OCI-LY1 (cell line): ENCODE measurements around the gene DYNLT4.
A peak's percentile ranks its signal among the peaks of the same experiment; 100 is the strongest.
"Not testable (repeated sequence)": the region's sequence is repeated elsewhere in the genome, so short reads cannot be mapped to it uniquely, and the experiment has no call there.

Source experiments
- H2AFZ ChIP-seq: fragments of 200-600 bp; sonication (generic), shearing (Covaris generic); 2 replicates; pipeline ENCODE4 v1.6.0; 2014; ENCODE audit warnings: antibody characterized with exemption, mild to moderate bottlenecking, low read length
- H3F3A ChIP-seq: fragments of 200-600 bp; sonication (generic), shearing (Covaris generic); 2 replicates; pipeline ENCODE4 v1.6.0; 2014; ENCODE audit warnings: mild to moderate bottlenecking, antibody characterized with exemption, low read length, moderate library complexity; ENCODE audit not compliant: insufficient read depth
- H3K27ac ChIP-seq: fragments of 200-600 bp; sonication (generic); 2 replicates; pipeline ENCODE4 v1.5.1; 2014; ENCODE audit warnings: low read length, mixed run types, mild to moderate bottlenecking, low read depth; ENCODE audit not compliant: poor library complexity, severe bottlenecking
- H3K27me3 ChIP-seq: fragments of 200-600 bp; sonication (generic); 2 replicates; pipeline ENCODE4 v1.6.0; 2014; ENCODE audit warnings: antibody characterized with exemption, mild to moderate bottlenecking, low read length, moderate library complexity; ENCODE audit not compliant: insufficient read depth
- H3K36me3 ChIP-seq: fragments of 200-600 bp; sonication (generic); 2 replicates; pipeline ENCODE4 v1.6.1; 2014; ENCODE audit warnings: mild to moderate bottlenecking, antibody characterized with exemption, low read length, moderate library complexity, mixed read lengths; ENCODE audit not compliant: insufficient read depth
- H3K4me1 ChIP-seq: fragments of 200-600 bp; sonication (generic); 2 replicates; pipeline ENCODE4 v1.5.1; 2014; ENCODE audit warnings: mild to moderate bottlenecking, low read length, moderate library complexity; ENCODE audit not compliant: insufficient read depth, severe bottlenecking
- H3K4me2 ChIP-seq: fragments of 200-600 bp; sonication (generic), shearing (Covaris generic); 2 replicates; pipeline ENCODE4 v1.6.1; 2014; ENCODE audit warnings: low read length
- H3K4me3 ChIP-seq: fragments of 200-600 bp; sonication (generic); 2 replicates; pipeline ENCODE4 v1.5.1; 2014; ENCODE audit warnings: low read length, low read depth, mild to moderate bottlenecking, mixed read lengths; ENCODE audit not compliant: poor library complexity, severe bottlenecking
- H3K79me2 ChIP-seq: fragments of 200-600 bp; shearing (Covaris generic); 2 replicates; pipeline ENCODE4 v1.6.1; 2016; ENCODE audit warnings: mixed run types, low read length, mixed read lengths; ENCODE audit not compliant: insufficient read depth
- H3K9ac ChIP-seq: fragments of 200-600 bp; sonication (generic), shearing (Covaris generic); 2 replicates; pipeline ENCODE4 v1.6.1; 2014; ENCODE audit warnings: mild to moderate bottlenecking, low read length, mixed read lengths
- H3K9me2 ChIP-seq: fragments of 200-600 bp; sonication (generic), shearing (Covaris generic); 2 replicates; pipeline ENCODE4 v1.6.1; 2014; ENCODE audit warnings: low read depth, mild to moderate bottlenecking, low read length, mixed read lengths
- H3K9me3 ChIP-seq: fragments of 200-600 bp; shearing (Covaris generic); 2 replicates; pipeline ENCODE4 v1.6.1; 2014; ENCODE audit warnings: low read length, mixed read lengths
- H4K20me1 ChIP-seq: fragments of 200-600 bp; sonication (generic), shearing (Covaris generic); 2 replicates; pipeline ENCODE4 v1.6.0; 2016; ENCODE audit warnings: mild to moderate bottlenecking, low read length; ENCODE audit not compliant: insufficient read depth
- CTCF ChIP-seq: fragments of 200-600 bp; sonication (generic), shearing (Covaris generic); IDR thresholded peaks from 2 replicates; pipeline ENCODE4 v1.5.1; 2017; ENCODE audit warnings: mild to moderate bottlenecking, antibody characterized with exemption, low read length, moderate library complexity, mixed read lengths
- EZH2 ChIP-seq: fragments of 200-600 bp; sonication (generic), shearing (Covaris generic); IDR thresholded peaks from 2 replicates; pipeline ENCODE4 v1.8.0; 2017; ENCODE audit warnings: borderline replicate concordance, mixed run types, mild to moderate bottlenecking, antibody characterized with exemption, low read length, moderate library complexity, mixed read lengths

DYNLT4 gene

GRCh38 chr1:44817307-44817706, 10.2 kb upstream of the DYNLT4 start:
- Histone ChIP-seq H3K79me2 (no peaks in the 10 kb centered on the region), H3K4me2 (no peak overlapping the region), H3K9me2 (no peaks in the 10 kb centered on the region), H3K36me3 (no peaks in the 10 kb centered on the region), H3K27me3 (no peaks in the 10 kb centered on the region), H3K9ac (no peak overlapping the region), H3K27ac (no peak overlapping the region), H3K4me3 (no peak overlapping the region), H3K4me1 (peaks cover 35% of the 10 kb centered on the region), H3F3A (no peaks in the 10 kb centered on the region), H3K9me3 (no peaks in the 10 kb centered on the region), H2AFZ (no peak overlapping the region), H4K20me1 (no peaks in the 10 kb centered on the region)
- TF ChIP-seq EZH2 (no peak), CTCF (no peak)

- not testable (repeated sequence) for H3K4me2 ChIP-seq, H3K9me3 ChIP-seq, H3K27ac ChIP-seq, H3K36me3 ChIP-seq, H3F3A ChIP-seq, H3K79me2 ChIP-seq, H4K20me1 ChIP-seq, H2AFZ ChIP-seq, H3K9me2 ChIP-seq, H3K27me3 ChIP-seq, H3K9ac ChIP-seq, H3K4me3 ChIP-seq
- H3K4me1 ChIP-seq, result peaks cover 35% of the 10 kb centered on the region
These were observed 8.8 kb upstream of the DYNLT4 start for GRCh38 chr1:44815926-44816325.

- H3F3A ChIP-seq, result no peaks in the 10 kb centered on the region
- H3K36me3 ChIP-seq, result no peaks in the 10 kb centered on the region
- peaks cover 44% of the 10 kb centered on the region for H3K4me1 ChIP-seq
- no peaks in the 10 kb centered on the region for H3K9me2 ChIP-seq
- H3K79me2 ChIP-seq, result no peaks in the 10 kb centered on the region
- H3K27ac ChIP-seq, result no peak overlapping the region
- TF ChIP-seq EZH2 (no peak), CTCF (no peak)
- no peaks in the 10 kb centered on the region for H3K27me3 ChIP-seq
- H2AFZ ChIP-seq, result 0 out of 2 replicates have a peak overlapping the region, but pooled peaks have one; percentile 39
- no peaks in the 10 kb centered on the region for H3K9me3 ChIP-seq
- H4K20me1 ChIP-seq, result no peaks in the 10 kb centered on the region
- peak overlapping the region; percentile 92 for H3K9ac ChIP-seq
- peak overlapping the region; percentile 89 for H3K4me2 ChIP-seq
- H3K4me3 ChIP-seq, result peak overlapping the region; percentile 68
These were observed 5.8 kb upstream of the DYNLT4 start for GRCh38 chr1:44812822-44813543.

GRCh38 chr1:44811234-44811633, 4.1 kb upstream of the DYNLT4 start:
- Histone ChIP-seq H3K4me2 (no peak overlapping the region), H3K9ac (no peak overlapping the region), H3K4me1 (peaks cover 55% of the 10 kb centered on the region), H3K27me3 (no peaks in the 10 kb centered on the region), H3K27ac (no peak overlapping the region), H3F3A (no peaks in the 10 kb centered on the region), H2AFZ (no peak overlapping the region), H3K9me2 (no peaks in the 10 kb centered on the region), H3K79me2 (no peaks in the 10 kb centered on the region), H3K9me3 (no peaks in the 10 kb centered on the region), H4K20me1 (no peaks in the 10 kb centered on the region), H3K4me3 (no peak overlapping the region), H3K36me3 (no peaks in the 10 kb centered on the region)
- TF ChIP-seq EZH2 (no peak), CTCF (no peak)

GRCh38 chr1:44810762-44811105, 3.6 kb upstream of the DYNLT4 start:
- H3K27me3 ChIP-seq, H3K9me3 ChIP-seq, H3K36me3 ChIP-seq, H3K4me3 ChIP-seq, H2AFZ ChIP-seq, H3K4me2 ChIP-seq, H3K79me2 ChIP-seq, H4K20me1 ChIP-seq, H3F3A ChIP-seq, H3K9ac ChIP-seq, H3K9me2 ChIP-seq: not testable (repeated sequence)
- Histone ChIP-seq H3K27ac (peak overlapping the region; percentile 90), H3K4me1 (peaks cover 55% of the 10 kb centered on the region)
